Ectodermal cell (in vitro differentiated cells): Measurements from ENCODE around the gene DNAH1. TPM values are rescaled to one million over a fixed set of nuclear protein-coding genes. Genes with fewer than 3 reads are reported as not detected.
"Not testable (repeated sequence)": the region's sequence is repeated elsewhere in the genome, so short reads cannot be mapped to it uniquely, and the experiment has no call there.

ENCODE experiments used
- H3K27ac ChIP-seq: 2 replicates; pipeline ENCODE4 v1.7.0; 2013; ENCODE audit warnings: mild to moderate bottlenecking, low read depth, low read length; ENCODE audit not compliant: insufficient read depth, poor library complexity, severe bottlenecking
- H3K27me3 ChIP-seq: 2 replicates; pipeline ENCODE4 v1.7.0; 2013; ENCODE audit warnings: mild to moderate bottlenecking, low read length; ENCODE audit not compliant: insufficient read depth, control insufficient read depth, poor library complexity, severe bottlenecking
- H3K36me3 ChIP-seq: one replicate; pipeline ENCODE4 v1.7.0; 2013; ENCODE audit warnings: low read length; ENCODE audit not compliant: control insufficient read depth, insufficient read depth
- H3K4me1 ChIP-seq: one replicate; pipeline ENCODE4 v1.7.0; 2013; ENCODE audit warnings: low read length; ENCODE audit not compliant: control insufficient read depth, insufficient read depth
- H3K4me3 ChIP-seq: 2 replicates; pipeline ENCODE4 v1.7.0; 2013; ENCODE audit warnings: low read depth, low read length, control low read depth; ENCODE audit not compliant: insufficient read depth
- H3K9me3 ChIP-seq: 2 replicates; pipeline ENCODE4 v1.7.0; 2013; ENCODE audit warnings: mild to moderate bottlenecking, low read length, moderate library complexity; ENCODE audit not compliant: control insufficient read depth
- WGBS, 2 experiments: methylation state at CpG; one replicate each; pipeline ENCODE4 v1.1.7; 2013; ENCODE audit warnings: missing lambda C conversion rate in 2 of 2; 5-methylcytosine and 5-hydroxymethylcytosine counted together
- polyA plus RNA-seq, 4 experiments: library from polyadenylated mRNA; stranded (reverse); fragments of 50-300 nt; gene quantifications; one replicate each; pipeline ENCODE4 v1.2.3, GENCODE V29; 2013

DNAH1 gene
- polyA plus RNA-seq (2013, experiment 1 of 4): 1.6 TPM
- 2.8 TPM for polyA plus RNA-seq (2013, experiment 2 of 4)
- polyA plus RNA-seq (2013, experiment 3 of 4): 1.4 TPM
- polyA plus RNA-seq (2013, experiment 4 of 4): 2.2 TPM

DNA sequence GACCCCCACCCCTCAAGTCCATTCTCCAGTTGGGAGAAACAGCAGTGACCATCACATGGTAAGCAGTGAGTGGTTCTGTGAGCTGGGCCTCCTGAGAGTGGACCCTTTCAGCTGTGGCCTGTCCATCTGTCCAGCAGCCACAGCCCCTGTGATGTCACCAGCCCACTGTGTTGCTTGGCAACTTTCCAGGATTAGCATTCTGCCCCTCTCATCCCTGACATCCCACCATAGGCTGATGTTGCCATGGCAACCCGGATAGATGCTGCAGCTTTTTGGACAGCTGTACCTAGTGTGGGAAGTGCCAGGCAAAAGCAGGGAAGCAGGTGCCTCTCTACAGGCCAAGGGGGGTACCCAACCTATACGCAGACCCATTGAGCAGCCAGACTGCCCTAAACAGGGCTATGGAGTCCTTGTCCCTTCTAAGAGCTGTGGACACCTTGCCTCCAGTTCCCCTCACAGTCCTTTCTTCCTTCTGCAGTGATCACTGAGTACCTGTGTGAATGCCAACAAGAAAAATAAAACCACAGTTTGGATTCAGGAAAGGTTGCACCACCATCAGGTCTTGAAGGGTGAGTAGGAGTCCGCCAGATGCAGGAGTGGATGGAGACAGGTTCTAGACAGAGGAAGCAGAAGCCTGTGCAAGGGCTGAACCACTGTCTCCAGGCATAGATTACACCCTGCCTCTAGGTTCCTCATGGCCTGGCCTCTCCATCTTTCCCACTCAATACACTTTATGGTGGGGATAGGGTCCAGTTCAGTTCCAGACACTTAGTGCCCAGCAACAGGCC, at the start of gene DNAH1:
Gene DNAH1 (plus strand): TSS at position 343 of the 788 bp plus-strand sequence. CDS start 6,124 bp downstream, outside the sequence.
- Histone ChIP-seq H3K4me3 (no peak within 1 kb of the TSS), H3K27me3 (peaks cover 15% of the 10 kb centered on the region), H3K4me1 (peaks cover 33% of the 10 kb centered on the region), H3K9me3 (no peaks in the 10 kb centered on the region), H3K36me3 (no peaks in the 10 kb centered on the region), H3K27ac (no peak within 1 kb of the TSS)
- WGBS, 2 experiments: 91 to 93% methylated on average over 3 of the region's 3 CpGs

DNA sequence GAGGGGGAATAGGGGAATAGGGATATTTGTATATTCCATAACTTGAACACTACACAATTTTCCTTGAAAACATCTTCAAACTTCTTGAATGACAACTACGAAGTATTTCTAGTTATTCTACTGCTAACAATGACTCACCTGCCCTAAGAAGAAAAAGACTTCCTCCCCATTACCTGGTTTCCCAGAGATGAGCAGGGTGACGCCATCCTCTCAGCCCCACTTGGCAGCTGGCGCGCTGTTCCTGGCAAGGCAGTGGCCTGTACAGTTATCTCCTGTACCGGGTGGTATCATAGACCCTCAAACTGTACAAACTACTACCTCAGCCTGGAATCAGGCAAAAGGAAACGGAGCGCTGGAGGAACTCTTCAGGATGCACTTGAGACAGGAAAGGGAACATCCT, 48.1 kb upstream of the DNAH1 start:
- Histone ChIP-seq H3K4me1 (no peaks in the 10 kb centered on the region), H3K4me3 (no peak overlapping the region), H3K9me3 (no peaks in the 10 kb centered on the region), H3K27ac (no peak overlapping the region), H3K36me3 (peaks cover 40% of the 10 kb centered on the region), H3K27me3 (no peaks in the 10 kb centered on the region)
- 94 to 95% methylated on average over 7 of the region's 7 CpGs for WGBS, 2 experiments

DNA sequence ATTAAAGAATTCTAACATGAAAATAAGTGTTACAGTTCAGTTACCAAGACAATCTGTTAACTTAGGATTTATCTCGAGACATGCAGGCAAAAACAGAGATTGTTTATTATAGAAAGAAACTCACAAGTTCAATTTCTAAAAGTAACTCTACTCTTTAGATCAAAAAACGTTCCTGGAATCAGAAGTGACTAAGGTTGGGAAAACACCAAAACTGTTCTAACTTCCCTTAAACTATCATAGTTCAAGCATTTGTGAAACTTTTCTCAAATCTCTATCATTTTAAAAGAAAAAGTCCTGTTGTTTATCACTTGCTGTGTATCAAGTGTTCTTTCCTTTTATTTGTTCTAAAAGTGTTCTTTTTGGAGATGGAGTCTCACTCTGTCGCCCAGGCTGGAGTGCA, 46.3 kb upstream of the DNAH1 start:
- WGBS, 2 experiments: 92 to 97% methylated on average over 3 of the region's 3 CpGs
- Histone ChIP-seq H3K36me3 (peaks cover 27% of the 10 kb centered on the region), H3K4me1 (no peaks in the 10 kb centered on the region), H3K27ac (no peak overlapping the region), H3K4me3 (no peak overlapping the region), H3K27me3 (no peaks in the 10 kb centered on the region), H3K9me3 (no peaks in the 10 kb centered on the region)

DNA sequence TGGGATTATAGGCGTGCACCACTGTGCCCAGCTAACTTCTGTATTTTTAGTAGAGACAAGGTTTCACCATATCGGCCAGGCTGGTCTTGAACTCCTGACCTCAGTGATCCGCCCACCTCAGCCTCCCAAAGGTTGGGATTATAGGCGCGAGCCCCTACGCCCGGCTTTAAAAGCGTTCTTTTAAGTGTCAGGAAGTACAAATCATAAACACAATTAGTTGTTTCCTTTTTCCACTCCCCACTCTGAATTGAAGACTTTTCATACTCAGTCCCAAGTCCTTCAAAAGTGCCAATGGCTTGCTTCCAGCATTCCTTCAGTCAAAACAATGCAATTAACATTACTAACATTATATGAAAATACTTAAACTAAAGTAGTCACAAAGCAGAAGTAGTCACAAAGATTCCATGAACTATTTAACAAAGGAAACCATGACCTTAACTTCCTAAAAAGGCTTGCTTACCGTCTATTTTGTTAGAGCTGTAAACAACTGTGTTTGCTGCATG, 45.8 kb upstream of the DNAH1 start:
- Histone ChIP-seq H3K36me3 (peaks cover 27% of the 10 kb centered on the region), H3K4me3 (no peak overlapping the region), H3K4me1 (no peaks in the 10 kb centered on the region), H3K27me3 (no peaks in the 10 kb centered on the region), H3K9me3 (no peaks in the 10 kb centered on the region), H3K27ac (no peak overlapping the region)
- WGBS, 2 experiments: 95 to 96% methylated on average over 9 of the region's 9 CpGs

DNA sequence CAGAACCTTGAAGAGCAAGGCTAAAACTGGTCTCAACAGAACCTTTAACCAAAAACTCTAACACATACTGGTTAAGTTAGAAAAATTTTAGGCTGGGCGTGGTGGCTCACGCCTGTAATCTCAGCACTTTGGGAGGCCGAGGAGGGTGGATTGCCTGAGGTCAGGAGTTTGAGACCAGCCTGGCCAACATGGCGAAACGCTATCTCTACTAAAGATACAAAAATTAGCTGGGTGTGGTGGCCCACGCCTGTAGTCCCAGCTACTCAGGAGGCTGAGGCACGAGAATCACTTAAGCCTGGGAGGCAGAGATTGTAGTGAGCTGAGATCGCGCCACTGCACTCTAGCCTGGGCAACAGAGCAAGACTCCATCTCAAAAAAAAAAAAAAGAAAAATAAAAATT, 43.9 kb upstream of the DNAH1 start:
- H3K4me3 ChIP-seq, H3K27me3 ChIP-seq, H3K4me1 ChIP-seq, H3K9me3 ChIP-seq, H3K27ac ChIP-seq: not testable (repeated sequence)
- WGBS, 2 experiments: 94% methylated on average over 7 to 9 of the region's 9 CpGs
- H3K36me3 ChIP-seq: peaks cover 21% of the 10 kb centered on the region

DNA sequence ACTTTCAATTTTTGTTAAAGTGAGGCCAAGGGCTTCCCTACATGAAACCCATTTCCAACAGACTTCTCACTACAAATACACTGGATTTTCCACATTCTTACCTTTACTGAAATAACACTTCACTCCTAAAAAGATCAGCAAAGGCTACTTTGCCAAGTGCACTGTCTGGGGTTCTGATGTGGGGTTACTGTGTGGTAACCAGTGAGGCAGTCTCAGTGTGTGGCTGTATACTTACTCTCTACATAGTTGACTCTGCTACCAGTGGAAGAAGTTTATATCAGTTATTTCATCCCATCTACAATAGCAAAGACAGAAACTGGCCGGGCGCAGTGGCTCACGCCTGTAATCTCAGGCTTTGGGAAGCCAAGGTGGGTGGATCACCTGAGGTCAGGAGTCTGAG, 43.3 kb upstream of the DNAH1 start:
- H3K4me1 ChIP-seq: peaks cover 4% of the 10 kb centered on the region
- no peaks in the 10 kb centered on the region for H3K27me3 ChIP-seq
- no peak overlapping the region for H3K27ac ChIP-seq
- H3K9me3 ChIP-seq: no peaks in the 10 kb centered on the region
- WGBS, 2 experiments: 92 to 93% methylated on average over 3 of the region's 3 CpGs
- H3K36me3 ChIP-seq: peaks cover 20% of the 10 kb centered on the region
- H3K4me3 ChIP-seq: no peak overlapping the region

DNA sequence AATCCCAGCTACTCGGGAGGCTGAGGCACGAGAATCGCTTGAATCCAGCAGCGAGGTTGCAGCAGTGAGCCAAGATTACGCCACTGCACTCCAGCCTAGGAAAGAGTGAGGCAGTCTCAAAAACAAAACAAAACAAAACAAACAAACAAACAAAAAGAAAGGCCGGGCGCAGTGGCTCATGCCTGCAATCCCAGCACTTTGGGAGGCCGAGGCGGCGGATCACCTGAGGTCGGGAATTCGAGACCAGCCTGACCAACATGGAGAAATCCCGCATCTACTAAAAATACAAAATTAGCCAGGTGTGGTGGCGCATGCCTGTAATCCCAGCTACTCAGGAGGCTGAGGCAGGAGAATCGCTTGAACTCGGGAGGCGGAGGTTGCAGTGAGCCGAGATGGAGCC, 41.3 kb upstream of the DNAH1 start:
- H3K4me3 ChIP-seq, H3K27me3 ChIP-seq, H3K27ac ChIP-seq, H3K9me3 ChIP-seq, H3K36me3 ChIP-seq, H3K4me1 ChIP-seq: not testable (repeated sequence)
- 92 to 94% methylated on average over 18 of the region's 18 CpGs for WGBS, 2 experiments

DNA sequence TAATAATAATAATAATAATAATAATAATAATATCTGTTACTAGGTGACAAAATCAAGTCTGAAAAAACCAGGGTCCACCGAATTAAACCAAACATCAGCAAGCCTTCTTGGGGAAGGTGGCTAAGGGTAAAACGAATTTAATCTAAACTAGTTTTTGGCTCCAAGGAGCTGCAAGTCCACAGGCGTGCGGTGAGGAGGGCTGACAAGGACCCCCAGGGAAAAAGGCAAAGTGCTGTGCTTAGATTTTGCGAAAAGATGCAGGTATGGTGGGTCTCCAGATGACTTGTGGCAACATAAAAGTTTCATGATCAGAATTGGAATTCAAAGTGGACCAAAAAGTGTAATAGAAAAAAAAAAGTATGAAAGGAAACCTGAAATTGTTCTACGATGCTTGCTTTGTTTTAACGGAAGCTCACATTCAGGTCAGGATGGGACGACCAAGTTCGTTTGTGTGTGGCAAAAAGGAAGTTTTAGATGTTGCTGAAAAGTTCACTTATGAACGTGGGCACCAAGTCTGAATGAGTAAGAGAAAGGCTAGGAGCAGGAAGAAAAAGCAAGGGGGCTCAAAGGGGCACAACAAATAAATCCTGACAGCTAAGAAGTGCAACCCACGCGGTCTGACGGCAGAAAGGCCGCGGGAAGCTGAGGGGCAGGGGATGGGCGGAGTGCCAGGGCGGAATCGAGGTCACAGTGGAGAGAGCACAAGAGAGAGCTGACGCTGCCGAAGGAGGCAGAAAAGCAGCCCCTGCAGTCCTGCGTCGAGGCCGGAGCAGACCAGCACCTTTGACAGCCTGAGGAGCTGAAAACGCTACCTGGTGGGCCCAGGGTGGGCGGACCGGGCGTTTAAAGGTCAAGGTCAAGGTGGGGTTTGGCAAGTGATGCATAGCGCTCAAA, 38.8 kb upstream of the DNAH1 start:
- Histone ChIP-seq H3K4me3 (peak overlapping the region; percentile 99), H3K36me3 (no peaks in the 10 kb centered on the region), H3K9me3 (no peaks in the 10 kb centered on the region), H3K27me3 (no peaks in the 10 kb centered on the region), H3K27ac (no peak overlapping the region), H3K4me1 (peaks cover 10% of the 10 kb centered on the region)
- 3 to 5% methylated on average over 27 of the region's 28 CpGs for WGBS, 2 experiments

DNA sequence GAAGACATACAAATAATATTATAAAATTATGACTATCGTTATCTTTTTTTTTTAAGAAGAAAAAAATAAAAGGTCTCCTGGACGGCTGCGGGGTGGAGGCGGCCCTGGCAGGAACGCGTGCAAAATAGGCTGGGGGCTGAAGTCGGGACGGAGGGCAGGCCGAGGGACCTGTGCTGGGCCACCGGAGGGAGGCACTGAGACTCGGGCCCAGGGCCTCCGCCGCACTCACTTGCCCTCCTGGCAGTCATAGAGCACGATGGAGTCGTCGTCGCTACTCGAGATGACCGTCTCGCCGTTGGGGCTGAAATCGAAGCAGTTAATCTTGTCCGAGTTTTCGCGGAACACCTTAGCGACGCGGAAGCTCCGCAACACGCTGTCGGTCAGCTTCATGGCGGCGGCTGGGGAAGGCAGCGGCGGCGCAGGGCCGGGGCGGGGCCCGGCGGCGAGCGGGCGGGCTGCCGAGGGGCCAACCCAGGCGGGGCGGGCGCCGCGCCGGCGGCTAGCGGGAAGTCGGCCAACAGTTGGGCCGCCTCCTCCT, 38.1 kb upstream of the DNAH1 start:
- Histone ChIP-seq H3K27me3 (no peaks in the 10 kb centered on the region), H3K27ac (peak overlapping the region; percentile 90), H3K36me3 (no peaks in the 10 kb centered on the region), H3K4me1 (peaks cover 10% of the 10 kb centered on the region), H3K4me3 (peak overlapping the region; percentile 99), H3K9me3 (no peaks in the 10 kb centered on the region)
- WGBS, 2 experiments: 0% methylated on average over 54 of the region's 54 CpGs
